Subcutaneous abdominal adipose tissue (tissue), 5 donors: ENCODE data around the gene TPMT.

ENCODE experiments used
- H3K27ac ChIP-seq: one replicate; pipeline ENCODE4 v1.7.0; 2013; ENCODE audit warnings: low read depth, mild to moderate bottlenecking, inconsistent platforms, low read length, moderate library complexity
- H3K27me3 ChIP-seq, 5 donors: one replicate each; pipeline ENCODE4 v1.7.0; 2013; ENCODE audit warnings: low read length in 5 of 5, inconsistent platforms in 1 of 5; ENCODE audit not compliant: control insufficient read depth in 5 of 5, insufficient read depth in 4 of 5
- H3K36me3 ChIP-seq, 5 donors: one replicate each; pipeline ENCODE4 v1.7.0; 2013; ENCODE audit warnings: low read length in 5 of 5; ENCODE audit not compliant: control insufficient read depth in 5 of 5, insufficient read depth in 5 of 5
- H3K4me1 ChIP-seq, 5 donors: one replicate each; pipeline ENCODE4 v1.7.0; 2013; ENCODE audit warnings: low read length in 5 of 5, mild to moderate bottlenecking in 3 of 5, moderate library complexity in 1 of 5; ENCODE audit not compliant: control insufficient read depth in 5 of 5, insufficient read depth in 5 of 5
- H3K4me3 ChIP-seq, 5 donors: one replicate each; pipeline ENCODE4 v1.7.0; 2013; ENCODE audit warnings: low read length in 5 of 5, low read depth in 1 of 5
- H3K9ac ChIP-seq, 5 donors: one replicate each; pipeline ENCODE4 v1.7.0; 2013; ENCODE audit warnings: low read length in 5 of 5, mild to moderate bottlenecking in 4 of 5, moderate library complexity in 3 of 5
- H3K9me3 ChIP-seq, 5 donors: one replicate each; pipeline ENCODE4 v1.7.0; 2013; ENCODE audit warnings: low read length in 5 of 5; ENCODE audit not compliant: control insufficient read depth in 5 of 5
- donor health status: healthy.
- donor health status: healthy.
- donor health status: healthy.
- donor health status: healthy.
- donor health status: healthy.

Gene TPMT

DNA sequence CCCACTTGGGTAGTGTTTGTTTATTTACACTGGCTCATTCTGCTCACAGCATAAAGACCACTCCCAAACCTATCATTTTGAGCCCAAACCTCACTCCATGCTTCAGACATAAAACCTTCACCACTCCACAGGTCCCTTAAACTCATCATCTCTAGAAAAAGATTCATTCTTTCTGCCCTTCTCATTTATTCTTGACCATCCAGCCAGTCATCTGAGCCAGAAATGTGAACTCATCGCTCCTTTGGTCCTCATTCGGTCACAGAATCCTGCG, 12.4 kb downstream of the TPMT start:
- Histone ChIP-seq H3K4me3 (no peak overlapping the region), H3K36me3 (peaks cover 7 to 38% (median 19%) of the 10 kb centered on the region in 5 donors), H3K27me3 (no peaks in the 10 kb centered on the region), H3K9me3 (no peaks in the 10 kb centered on the region), H3K27ac (no peak overlapping the region), H3K9ac (no peak overlapping the region), H3K4me1 (no peaks in the 10 kb centered on the region)

DNA sequence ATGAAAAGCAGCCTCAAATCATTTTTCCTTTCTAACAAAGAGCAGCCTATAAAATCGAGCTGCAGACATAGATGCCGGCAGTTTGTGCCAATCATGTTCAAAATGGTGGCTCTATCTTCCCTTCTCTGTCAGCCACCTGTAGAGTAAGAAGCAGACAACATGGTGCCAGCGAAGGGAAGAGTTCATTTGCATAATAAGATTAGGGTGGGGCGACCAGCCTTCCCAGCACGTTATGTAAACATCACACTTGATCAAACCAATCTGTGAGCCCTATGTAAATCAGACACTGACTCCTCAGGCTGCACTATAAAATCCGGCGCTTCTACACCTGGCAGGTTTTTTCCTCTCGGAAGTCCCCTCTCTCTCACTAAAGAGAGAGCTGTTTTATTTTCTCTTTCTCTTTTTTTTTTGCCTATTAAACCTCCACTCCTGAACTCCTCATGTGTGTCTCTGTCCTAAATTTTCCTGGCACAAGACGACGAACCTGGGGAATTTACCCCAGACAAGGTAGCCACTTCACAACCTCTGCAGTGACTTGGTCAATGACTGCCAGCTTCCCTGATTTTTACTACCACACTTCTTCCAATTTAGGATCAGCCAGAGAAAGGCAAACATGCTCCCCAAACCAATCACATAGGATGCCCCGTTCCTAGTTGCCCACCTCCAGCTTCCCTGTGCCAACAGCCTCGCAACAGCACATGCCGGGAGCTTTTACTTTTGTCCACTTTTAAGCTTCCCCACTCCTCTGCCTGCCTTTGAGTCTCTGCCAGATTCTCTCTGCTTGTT, 12.9 kb downstream of the TPMT start:
- no peak overlapping the region for H3K9ac ChIP-seq
- peaks cover 7 to 38% (median 19%) of the 10 kb centered on the region in 5 donors for H3K36me3 ChIP-seq
- no peak overlapping the region for H3K27ac ChIP-seq
- no peak overlapping the region for H3K4me3 ChIP-seq
- H3K9me3 ChIP-seq = no peaks in the 10 kb centered on the region
- H3K27me3 ChIP-seq = no peaks in the 10 kb centered on the region
- H3K4me1 ChIP-seq = no peaks in the 10 kb centered on the region

DNA sequence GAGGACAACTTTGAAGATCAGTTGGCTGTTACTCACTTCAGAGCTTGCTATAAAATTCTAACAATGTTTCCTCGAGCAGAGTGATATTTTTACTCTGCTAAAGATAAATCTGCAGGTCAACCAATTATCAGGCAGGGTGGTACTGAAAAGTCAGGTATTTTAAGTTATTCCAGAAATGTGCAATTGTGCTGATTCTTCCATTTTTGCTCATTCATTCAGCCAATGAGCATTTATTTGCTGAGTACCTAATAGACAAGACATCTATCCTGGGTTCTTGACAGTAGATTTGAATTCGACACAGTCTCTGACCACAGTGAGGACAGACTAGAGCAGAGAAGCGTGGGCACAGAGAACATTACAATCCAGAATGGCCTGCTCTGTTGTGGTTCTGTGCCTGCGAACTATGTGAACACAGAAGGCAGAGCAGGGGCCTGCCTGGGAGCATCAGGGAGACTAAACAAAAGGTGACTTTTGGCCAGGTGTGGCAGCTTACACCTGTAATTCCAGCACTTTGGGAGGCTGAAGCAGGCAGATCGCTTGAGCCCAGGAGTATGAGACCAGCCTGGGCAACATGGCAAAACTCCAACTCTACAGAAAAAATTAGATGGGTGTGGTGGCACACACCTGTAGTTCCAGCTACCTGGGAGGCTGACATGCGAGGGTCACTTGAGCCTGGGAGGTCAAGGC, 14.8 kb downstream of the TPMT start:
- Histone ChIP-seq H3K4me3 (no peak overlapping the region), H3K9ac (no peak overlapping the region), H3K27me3 (no peaks in the 10 kb centered on the region), H3K27ac (no peak overlapping the region), H3K4me1 (no peaks in the 10 kb centered on the region), H3K9me3 (no peaks in the 10 kb centered on the region), H3K36me3 (peaks cover 9 to 41% (median 20%) of the 10 kb centered on the region in 5 donors)

DNA sequence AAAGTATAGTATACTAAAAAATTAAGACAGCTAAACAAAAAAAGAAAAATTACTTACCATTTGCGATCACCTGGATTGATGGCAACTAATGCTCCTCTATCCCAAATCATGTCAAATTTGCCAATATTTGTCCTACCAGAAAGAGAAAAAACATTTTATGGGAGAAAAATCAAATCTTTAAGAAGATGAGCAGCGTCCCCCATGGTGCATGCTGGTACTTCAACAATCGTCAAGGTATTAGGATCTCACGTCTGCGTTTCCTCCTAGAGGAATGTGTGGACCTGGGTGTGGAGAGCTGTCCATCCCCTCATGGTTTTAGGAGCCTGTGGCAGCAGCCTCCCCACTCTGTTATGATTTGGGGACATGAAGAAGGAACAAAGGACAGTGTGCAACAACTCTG, 16.0 kb downstream of the TPMT start:
- H3K27ac ChIP-seq = no peak overlapping the region
- no peaks in the 10 kb centered on the region for H3K4me1 ChIP-seq
- H3K9me3 ChIP-seq = no peaks in the 10 kb centered on the region
- no peaks in the 10 kb centered on the region for H3K27me3 ChIP-seq
- peaks cover 10 to 45% (median 22%) of the 10 kb centered on the region in 5 donors for H3K36me3 ChIP-seq
- H3K4me3 ChIP-seq = no peak overlapping the region
- H3K9ac ChIP-seq = no peak overlapping the region

DNA sequence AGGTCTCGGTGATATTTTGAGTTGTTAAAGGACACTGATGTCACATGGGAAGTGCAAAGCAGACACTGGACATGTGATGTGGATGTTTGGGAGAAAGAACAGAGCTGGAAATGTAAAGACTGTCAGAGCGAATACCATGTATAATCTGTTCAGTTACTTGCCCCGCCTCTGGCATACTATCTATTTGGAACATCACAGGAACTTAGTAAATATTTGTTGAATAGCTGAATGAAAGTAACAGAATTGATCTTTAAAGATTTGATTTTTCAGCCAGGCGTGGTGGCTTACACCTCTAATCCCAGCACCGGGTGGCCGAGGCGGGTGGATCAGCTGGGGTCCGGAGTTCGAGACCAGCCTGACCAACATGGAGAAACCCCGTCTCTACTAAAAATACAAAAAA, 18.6 kb downstream of the TPMT start:
- H3K9me3 ChIP-seq = no peaks in the 10 kb centered on the region
- H3K36me3 ChIP-seq = peaks cover 3 to 40% (median 12%) of the 10 kb centered on the region in 5 donors
- H3K27me3 ChIP-seq = no peaks in the 10 kb centered on the region

DNA sequence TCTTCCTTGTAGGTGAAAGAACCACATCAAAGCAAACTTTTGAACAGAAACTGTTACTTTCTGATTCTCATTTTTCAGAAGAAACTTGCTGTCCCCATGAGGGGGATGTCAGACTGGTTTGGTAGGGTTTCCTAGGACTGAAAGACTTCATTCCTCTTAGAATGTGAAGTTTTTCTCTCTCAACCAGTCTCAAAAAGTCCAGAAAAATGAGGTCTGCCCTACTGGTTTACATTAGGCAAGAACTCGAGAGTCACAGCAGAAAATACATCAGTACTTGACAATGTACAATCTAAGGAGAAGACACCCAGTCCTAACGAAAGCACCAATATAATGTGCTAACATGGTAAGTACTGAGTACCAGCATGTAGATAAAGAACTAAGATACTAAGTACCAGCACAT, 19.7 kb downstream of the TPMT start:
- no peak overlapping the region for H3K27ac ChIP-seq
- no peaks in the 10 kb centered on the region for H3K4me1 ChIP-seq
- H3K27me3 ChIP-seq = no peaks in the 10 kb centered on the region
- H3K9me3 ChIP-seq = no peaks in the 10 kb centered on the region
- no peak overlapping the region for H3K9ac ChIP-seq
- peaks cover 3 to 35% (median 10%) of the 10 kb centered on the region in 5 donors for H3K36me3 ChIP-seq
- H3K4me3 ChIP-seq = no peak overlapping the region

More for the DNA sequence above, 18.6 kb downstream of the TPMT start:
- Histone ChIP-seq H3K27ac (no peak overlapping the region), H3K4me3 (no peak overlapping the region), H3K9ac (no peak overlapping the region), H3K4me1 (no peaks in the 10 kb centered on the region)

DNA sequence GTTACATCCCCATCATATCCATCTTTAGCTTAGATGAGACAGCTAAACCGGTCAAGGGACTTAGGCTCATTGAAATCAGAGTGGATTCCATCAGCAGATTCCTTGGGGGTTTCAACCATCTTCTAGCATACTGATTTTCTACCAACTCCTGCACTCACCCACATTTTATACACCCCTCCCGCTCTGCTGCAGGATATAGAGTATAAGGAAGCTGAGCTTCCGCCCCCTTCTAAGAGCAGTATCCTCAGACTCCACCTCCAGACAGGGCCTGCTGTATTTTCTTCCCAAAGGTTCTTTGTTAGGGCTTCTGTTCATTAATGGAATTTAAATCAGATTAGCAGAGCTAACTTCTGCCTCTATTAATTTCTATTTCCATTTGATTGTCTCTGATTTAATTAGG, 22.5 kb downstream of the TPMT start:
- Histone ChIP-seq H3K9me3 (no peaks in the 10 kb centered on the region), H3K4me3 (no peak overlapping the region), H3K27me3 (no peaks in the 10 kb centered on the region), H3K36me3 (peaks cover 3 to 22% (median 7%) of the 10 kb centered on the region in 5 donors), H3K9ac (no peak overlapping the region), H3K27ac (no peak overlapping the region), H3K4me1 (no peaks in the 10 kb centered on the region)

DNA sequence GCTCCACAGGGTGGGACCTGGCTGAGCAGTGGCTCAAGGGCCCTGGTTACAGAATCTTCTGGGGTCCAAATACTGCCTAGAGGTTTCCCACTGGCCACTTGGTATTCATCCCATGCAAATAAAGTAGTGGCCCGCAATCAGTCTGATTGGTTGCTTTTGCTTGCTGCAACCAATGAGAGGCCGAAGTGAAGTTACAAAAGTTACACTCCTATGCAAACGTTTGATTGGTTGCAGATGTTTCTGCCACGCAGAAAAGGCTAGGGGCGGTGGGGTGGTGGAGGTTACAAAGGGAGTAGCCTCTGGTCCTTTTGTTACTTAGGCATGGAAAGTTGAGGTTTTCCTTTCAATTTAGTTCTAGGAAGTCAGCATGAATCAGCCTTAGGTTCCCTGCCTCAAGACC, 28.8 kb downstream of the TPMT start:
- H3K4me3 ChIP-seq = no peak overlapping the region
- peaks cover 0 to 4% (median 0%) of the 10 kb centered on the region in 5 donors for H3K36me3 ChIP-seq
- H3K27ac ChIP-seq = no peak overlapping the region
- peaks cover 0 to 17% (median 14%) of the 10 kb centered on the region in 5 donors for H3K4me1 ChIP-seq
- no peaks in the 10 kb centered on the region for H3K27me3 ChIP-seq
- no peak overlapping the region for H3K9ac ChIP-seq
- no peaks in the 10 kb centered on the region for H3K9me3 ChIP-seq

DNA sequence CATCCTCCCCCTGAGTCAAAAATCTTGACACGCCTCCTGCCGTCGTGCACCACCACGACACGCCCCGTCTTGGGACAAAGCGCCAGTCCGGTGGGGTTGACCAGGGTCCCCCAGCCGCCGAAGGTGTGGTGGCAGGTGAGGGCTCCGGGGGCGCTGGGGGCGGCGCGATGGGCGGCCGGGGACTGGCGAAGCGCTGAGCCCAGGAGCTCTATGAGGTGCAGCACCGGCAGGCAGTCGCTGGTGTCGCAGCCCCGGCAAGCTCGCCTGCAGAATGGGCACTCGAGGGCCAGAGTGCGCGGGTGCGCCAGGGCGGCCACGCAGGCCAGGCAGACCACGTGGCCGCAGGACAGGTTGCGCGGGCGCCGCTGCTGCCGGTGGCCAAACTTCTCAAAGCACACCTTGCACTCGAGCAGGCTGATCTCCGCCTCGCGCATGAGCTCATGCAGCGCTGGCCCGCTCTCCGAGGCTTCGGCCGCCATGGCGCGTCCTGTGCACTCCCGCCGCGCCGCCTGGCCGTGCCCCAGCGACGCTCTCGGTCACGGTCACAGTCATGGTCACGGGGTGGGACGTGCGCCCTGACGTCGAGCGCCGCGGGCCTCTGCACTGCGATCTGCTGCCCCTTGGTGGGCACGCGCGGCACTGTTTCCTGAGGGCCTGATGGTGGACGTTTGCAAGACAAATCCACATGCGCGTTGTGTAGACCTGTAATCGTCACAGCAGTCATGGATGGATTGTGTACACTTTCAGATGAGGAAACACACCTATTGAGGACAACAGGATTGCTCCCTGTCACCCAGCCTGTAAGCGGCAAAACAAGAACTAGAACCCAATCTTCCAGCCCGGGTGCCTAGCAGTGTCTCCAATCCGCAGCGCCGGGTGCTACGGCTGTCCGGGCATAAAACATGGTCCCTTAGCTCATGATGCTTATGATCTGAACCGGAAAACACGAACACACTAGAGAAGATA, 32.5 kb downstream of the TPMT start, which contains the start of gene NHLRC1:
NHLRC1 (minus strand) TSS at position 550 of the 966 bp plus-strand sequence; CDS start at position 479, 71 bp downstream.
- Histone ChIP-seq H3K27me3 (no peaks in the 10 kb centered on the region), H3K4me3 (peak within 1 kb of the TSS; percentile 68 to 82 (median 76)), H3K9ac (peak within 1 kb of the TSS in 4 of 5 donors; percentile 38 to 68 (median 54)), H3K4me1 (peaks cover 0 to 22% (median 14%) of the 10 kb centered on the region in 5 donors), H3K9me3 (peaks cover 0 to 5% (median 0%) of the 10 kb centered on the region in 5 donors), H3K36me3 (no peaks in the 10 kb centered on the region), H3K27ac (no peak within 1 kb of the TSS)
